GM21360 (cell line): Measurements from ENCODE around the gene SLC44A1.
A peak's percentile ranks its signal among the peaks of the same experiment; 100 is the strongest.
"Not testable (repeated sequence)": the region's sequence is repeated elsewhere in the genome, so short reads cannot be mapped to it uniquely, and the experiment has no call there.

ENCODE experiments used
- ATAC-seq: cut with Tn5 transposase; IDR thresholded peaks from one replicate; pipeline ENCODE4 v1.9.1; 2021; ENCODE audit warnings: mild to moderate bottlenecking, moderate library complexity; ENCODE audit not compliant: unreplicated experiment

The SLC44A1 gene

DNA sequence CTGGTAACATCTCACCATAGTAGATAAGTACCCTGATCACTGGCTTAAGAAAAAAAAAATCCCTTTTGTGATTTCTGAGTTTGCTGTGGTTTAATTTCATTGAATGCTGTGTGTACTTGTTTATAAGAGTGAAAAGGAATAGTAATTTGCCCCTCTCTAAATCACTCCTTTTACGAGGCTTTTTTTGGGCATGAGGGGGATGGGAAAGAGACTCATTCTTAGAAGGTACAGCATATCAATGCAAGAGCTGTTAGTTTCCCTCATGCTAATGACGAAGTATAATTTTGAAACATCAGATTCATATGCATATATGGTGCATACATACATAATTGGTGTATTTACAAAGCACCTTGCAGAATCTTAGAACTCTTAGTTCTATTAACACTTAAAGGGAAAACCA lies 2.4 kb upstream of the SLC44A1 start:
- no peak for ATAC-seq

- ATAC-seq, result no peak
These were observed 1.9 kb upstream of the SLC44A1 start for GRCh38 chr9:105242557-105242956.

- ATAC-seq, result no peak
These were observed 1.3 kb upstream of the SLC44A1 start for GRCh38 chr9:105243015-105243686.

DNA sequence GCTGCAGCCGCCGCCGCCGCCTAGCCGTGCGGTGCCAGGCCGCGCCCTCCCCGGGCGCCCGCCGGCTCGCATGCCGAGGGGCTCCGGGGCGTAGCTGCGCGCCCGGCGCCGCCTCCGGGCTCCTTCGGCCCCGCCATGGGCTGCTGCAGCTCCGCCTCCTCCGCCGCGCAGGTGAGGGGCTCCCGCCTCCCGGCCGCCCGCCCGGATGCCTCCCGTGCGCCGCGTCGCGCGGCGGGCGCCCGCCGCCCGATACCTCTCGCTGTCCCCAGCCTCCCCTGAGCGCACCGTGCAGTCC lies 230 bp downstream of the SLC44A1 start:
- ATAC-seq, result peak; percentile 56

DNA sequence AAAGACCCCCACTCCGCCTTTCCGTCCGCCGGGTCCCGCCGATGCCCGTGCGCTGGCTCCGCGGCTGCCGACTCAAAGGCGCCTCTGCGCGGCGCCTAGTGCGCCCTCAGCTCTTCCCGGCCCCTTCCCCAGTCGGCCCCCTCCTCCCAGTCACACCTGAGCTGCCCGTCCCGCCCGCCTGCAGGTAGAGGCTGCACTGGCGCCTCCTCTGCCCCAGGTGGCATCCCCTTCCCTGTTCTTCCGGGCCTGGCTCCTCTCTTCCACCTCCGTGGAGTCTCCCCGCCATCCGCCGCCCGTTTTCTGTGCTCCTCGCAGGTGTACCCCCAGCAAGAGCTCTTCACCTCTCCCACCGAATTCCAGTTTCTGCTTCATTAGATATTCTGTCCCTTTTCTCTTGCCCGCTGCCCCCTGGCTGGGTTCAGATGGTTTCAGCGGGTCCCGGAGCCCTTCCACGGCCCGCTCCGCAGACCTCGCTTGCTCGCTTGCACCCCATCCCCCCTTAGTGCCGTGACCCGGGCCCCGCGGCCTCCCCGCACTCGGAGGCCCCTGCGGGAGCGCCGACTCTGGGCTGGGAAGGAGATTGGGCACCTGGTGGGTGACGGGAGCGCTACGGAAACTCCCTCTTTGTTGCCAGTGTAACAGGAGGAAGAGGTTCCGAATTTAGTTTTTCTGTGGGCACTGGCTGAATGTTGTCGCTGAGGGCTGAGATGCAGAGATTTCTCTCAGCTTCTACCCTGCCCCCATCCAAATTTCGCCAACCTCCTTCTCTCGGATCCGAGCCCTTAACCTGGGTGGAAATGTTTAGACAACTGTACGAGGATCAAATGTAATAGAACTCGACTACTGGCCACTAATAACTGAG lies 809 bp downstream of the SLC44A1 start:
- ATAC-seq, result peak; percentile 9

GRCh38 chr9:105245891-105246161 lies 1.4 kb downstream of the SLC44A1 start:
- ATAC-seq, result no peak

DNA sequence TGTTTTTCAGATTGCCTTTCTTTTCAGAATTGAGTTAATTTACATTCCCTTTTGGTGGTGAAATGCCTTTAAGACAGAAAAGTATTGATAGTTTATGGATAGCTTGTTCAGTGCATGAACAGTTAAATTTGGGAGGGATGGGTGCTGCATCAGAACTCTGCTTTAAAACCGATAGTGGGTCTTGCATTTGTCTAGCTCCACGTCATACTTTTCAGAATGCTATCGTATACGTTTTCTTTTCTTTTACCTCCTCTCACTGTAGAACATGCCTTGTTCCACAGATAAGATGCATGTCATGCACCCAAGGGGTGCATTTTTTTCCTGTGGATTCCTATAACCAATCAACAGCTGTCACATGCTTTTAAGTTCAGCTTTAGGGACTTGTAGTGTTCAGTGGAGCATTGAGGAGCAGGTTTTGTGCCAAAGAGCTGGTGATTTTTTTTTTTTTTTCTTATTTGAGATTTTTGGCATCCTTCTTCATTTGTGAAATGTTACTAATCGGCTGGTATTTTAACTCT lies 2.3 kb downstream of the SLC44A1 start:
- ATAC-seq, result no peak

- no peak for ATAC-seq
These were observed 4.2 kb downstream of the SLC44A1 start for GRCh38 chr9:105248691-105249090.

DNA sequence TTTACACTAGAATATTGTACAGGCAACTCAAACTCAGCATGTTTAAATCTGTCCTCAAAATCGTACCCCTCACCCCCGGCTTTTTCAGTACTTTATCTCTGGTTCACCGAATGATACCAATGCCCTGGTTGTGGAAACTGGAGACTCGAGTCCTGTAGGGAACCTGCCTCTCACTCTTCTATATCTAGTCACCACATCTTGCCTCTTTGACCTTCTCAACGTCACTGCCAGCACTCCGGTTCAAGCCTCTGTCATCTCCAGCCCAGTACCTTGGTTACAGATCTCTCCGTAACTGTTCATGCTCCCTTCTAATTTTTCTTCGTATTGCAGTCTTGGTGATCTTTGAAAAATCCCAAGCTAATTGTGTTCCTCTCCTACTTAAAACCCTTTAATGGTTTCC lies 6.7 kb downstream of the SLC44A1 start:
- ATAC-seq, result no peak

DNA sequence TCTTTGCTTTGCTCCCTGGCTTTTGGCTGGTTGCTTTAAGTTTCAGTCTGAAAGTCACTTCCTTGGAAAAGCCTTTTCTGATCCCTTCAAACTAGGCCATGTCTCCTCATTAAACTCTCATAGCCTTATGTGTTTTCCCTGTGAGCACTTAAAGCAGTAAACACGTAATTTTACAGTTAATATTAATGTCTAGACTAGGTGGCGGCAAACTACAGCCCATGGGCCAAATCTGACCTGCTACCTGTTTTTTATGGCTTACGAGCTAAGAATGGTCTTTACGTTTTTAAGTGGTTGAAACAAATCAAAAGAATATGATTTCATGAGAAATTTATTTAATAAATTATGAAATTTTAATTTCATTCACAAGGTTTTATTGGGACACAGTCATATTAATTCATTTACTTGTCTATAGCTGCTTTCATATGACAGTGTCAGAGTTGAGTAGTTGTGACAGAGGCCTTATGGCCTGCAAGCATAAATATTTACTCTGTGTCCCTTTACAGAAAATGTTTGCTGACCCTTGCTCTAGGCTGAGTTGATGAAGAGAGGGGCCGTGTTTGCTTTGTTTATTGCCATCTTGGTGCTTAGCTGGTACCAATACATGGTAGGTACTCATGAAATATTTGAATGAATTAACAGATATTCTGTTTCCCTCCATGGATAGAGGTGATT lies 7.4 kb downstream of the SLC44A1 start:
- no peak for ATAC-seq

GRCh38 chr9:105252405-105252756 lies 7.9 kb downstream of the SLC44A1 start:
- ATAC-seq, result no peak

DNA sequence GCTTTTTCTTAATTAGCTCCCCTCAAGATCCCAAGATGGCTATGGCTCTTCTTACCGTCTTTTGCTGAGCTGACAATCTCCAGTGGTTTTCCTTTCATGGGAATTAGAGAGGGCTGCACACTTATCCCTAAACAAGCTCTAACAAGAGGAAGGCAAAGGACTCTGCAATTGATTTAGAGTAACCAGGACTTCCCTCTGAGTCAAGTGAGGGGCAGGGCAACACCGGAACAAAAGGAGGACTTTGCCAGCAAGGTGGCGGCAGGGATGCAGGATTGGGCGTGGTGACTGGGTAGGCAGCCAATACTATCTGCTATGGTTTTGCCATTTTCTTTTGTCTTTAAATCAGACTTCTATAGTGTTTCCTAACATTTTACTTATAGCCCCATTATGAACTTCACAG lies 9.8 kb downstream of the SLC44A1 start:
- no peak for ATAC-seq

GRCh38 chr9:105255421-105255820 lies 11.0 kb downstream of the SLC44A1 start:
- no peak for ATAC-seq

DNA sequence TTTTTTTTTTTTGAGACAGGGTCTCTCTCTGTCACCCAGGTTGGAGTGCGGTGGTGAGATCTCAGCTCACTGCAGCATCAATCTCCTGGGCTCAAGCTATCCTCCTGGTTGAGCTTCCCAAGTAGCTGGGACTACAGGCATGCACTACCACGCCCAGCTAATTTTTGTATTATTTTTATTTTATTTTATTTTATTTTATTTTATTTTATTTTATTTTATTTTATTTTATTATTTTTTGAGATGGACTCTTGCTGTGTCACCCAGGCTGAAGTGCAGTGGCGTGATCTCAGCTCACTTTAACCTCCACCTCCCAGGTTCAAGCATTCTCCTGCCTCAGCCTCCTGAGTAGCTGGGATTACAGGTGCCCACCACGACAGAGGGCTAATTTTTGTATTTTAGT lies 12.1 kb downstream of the SLC44A1 start:
- ATAC-seq, result not testable (repeated sequence)

GRCh38 chr9:105257809-105258208 lies 13.4 kb downstream of the SLC44A1 start:
- no peak for ATAC-seq

DNA sequence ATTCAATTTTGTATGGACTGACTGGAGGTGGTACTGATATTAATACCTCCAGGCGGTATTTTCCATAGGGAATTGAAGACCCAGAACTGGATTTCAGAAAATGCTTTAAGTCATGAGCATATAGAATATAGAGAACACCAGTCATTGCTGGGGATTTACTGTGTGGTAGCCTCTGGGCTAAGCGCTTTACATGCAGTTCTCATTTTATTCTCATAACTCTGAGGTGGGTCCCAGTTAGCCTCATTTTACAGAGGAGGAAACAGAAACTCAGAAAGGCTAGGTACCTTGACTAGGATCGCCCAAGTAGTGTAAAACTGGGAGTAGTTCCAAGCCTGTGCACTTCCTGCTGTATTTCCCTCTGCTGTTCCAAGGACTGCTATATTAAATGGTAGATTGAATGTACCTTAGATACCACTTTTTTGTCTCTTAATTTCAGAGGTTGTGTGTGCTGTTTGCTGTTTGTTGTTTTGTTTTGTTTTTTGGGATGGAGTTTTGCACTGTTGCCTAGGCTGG lies 13.8 kb downstream of the SLC44A1 start:
- no peak for ATAC-seq

DNA sequence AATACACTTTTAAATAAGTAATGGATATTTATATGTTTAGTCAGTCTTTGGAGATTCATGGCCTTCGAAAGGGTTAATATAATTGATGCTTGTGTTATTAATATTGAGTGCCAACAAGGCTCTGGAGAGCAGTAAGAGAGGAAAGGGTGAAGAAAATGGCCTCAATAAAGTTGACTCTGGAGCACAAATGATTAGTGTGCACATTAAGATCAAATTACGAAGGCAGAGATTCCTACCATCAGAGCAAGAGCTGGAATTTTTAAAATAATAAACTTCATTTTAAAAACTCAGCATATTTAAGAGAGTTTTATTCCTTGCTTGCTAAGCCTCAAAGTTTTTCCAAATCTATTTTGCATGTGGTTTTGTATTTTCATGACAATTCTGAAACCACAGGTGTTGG lies 14.8 kb downstream of the SLC44A1 start:
- no peak for ATAC-seq

GRCh38 chr9:105259731-105260612 lies 15.5 kb downstream of the SLC44A1 start:
- ATAC-seq, result no peak

GRCh38 chr9:105262497-105262896 lies 18.0 kb downstream of the SLC44A1 start:
- no peak for ATAC-seq

GRCh38 chr9:105264380-105264779 lies 19.9 kb downstream of the SLC44A1 start:
- no peak for ATAC-seq

- ATAC-seq, result not testable (repeated sequence)
These were observed 23.8 kb downstream of the SLC44A1 start for GRCh38 chr9:105268254-105268653.
